HCT116 (cell line): ENCODE measurements around the gene GOLGA5. TPM values are rescaled to one million over a fixed set of nuclear protein-coding genes. Genes with fewer than 3 reads are reported as not detected.

Experiments used
- ATAC-seq: fragments of 200-7000 bp; cut with Tn5 transposase; 2 replicates; pipeline ENCODE4 v1.9.1; 2020; ENCODE audit warnings: mild to moderate bottlenecking, moderate library complexity
- BruUV-seq: library from RNA; stranded (reverse); fragments of 400-500 nt; replicated peaks from 2 replicates; lab custom pipeline; 2021; lab: Mats Ljungman, UMichigan
- CTCF ChIA-PET: fragments of 300-600 bp; sonication (Branson Sonifier 250); formaldehyde crosslinking; loops from one replicate; lab custom pipeline; 2021; ENCODE audit warnings: antibody characterized with exemption; lab: Charles Lee
- POLR2A ChIA-PET: fragments of 300-600, 350-600 bp; sonication (Branson Sonifier 250); formaldehyde crosslinking; loops from one replicate; lab custom pipeline; 2021; ENCODE audit warnings: antibody characterized with exemption; lab: Charles Lee
- RAD21 ChIA-PET, 2 experiments: fragments of 300-600 bp; sonication (Branson Sonifier 250); formaldehyde crosslinking; loops; one replicate each; lab custom pipeline; 2023; ENCODE audit warnings: low total read pairs in 2 of 2; ENCODE audit not compliant: uncharacterized antibody in 2 of 2, unreplicated experiment in 2 of 2, low non-redundant PET in 1 of 2; lab: Charles Lee
- DNase-seq: peaks from one replicate; pipeline ENCODE4 v3.0.0-alpha.2; 2010; ENCODE audit warnings: low read depth, low spot score
- H2AFZ ChIP-seq: fragments of 200-600 bp; shearing (Covaris generic), sonication (generic); 2 replicates; pipeline ENCODE4 v1.6.1; 2017; ENCODE audit warnings: low read depth, mixed run types, mixed read lengths, antibody characterized with exemption, low read length; ENCODE audit not compliant: poor library complexity, severe bottlenecking
- H3K27ac ChIP-seq: 2 replicates; pipeline ENCODE4 v1.5.1; 2012; ENCODE audit warnings: low read depth, low read length
- H3K27me3 ChIP-seq: fragments of 200-600 bp; sonication (generic); 2 replicates; pipeline ENCODE4 v1.6.1; 2016; ENCODE audit warnings: mixed run types, low read length, mixed read lengths; ENCODE audit not compliant: insufficient read depth
- H3K36me3 ChIP-seq, 2 experiments: fragments of 200-500 bp in 1 of 2; fragments of 200-600 bp in 1 of 2; sonication (Bioruptor generic) in 1 of 2; sonication (generic) in 1 of 2; 2 replicates each; pipeline versions ENCODE4 v1.5.1 to v1.6.1; 2014 to 2016; ENCODE audit warnings: low read length in 2 of 2, inconsistent platforms in 1 of 2, mixed read lengths in 1 of 2, mixed run types in 1 of 2; ENCODE audit not compliant: insufficient read depth in 2 of 2, control insufficient read depth in 1 of 2
- H3K4me1 ChIP-seq, 2 experiments: fragments of 200-600 bp in 1 of 2; sonication (generic) in 1 of 2; 2 replicates each; pipeline versions ENCODE4 v1.5.1 to v1.6.1; 2012 to 2017; ENCODE audit warnings: low read length in 2 of 2, inconsistent platforms in 1 of 2, mild to moderate bottlenecking in 1 of 2, mixed read lengths in 1 of 2, mixed run types in 1 of 2, moderate library complexity in 1 of 2; ENCODE audit not compliant: insufficient read depth in 2 of 2, control insufficient read depth in 1 of 2
- H3K4me2 ChIP-seq: fragments of 200-600 bp; sonication (generic); 2 replicates; pipeline ENCODE4 v1.6.1; 2017; ENCODE audit warnings: mixed run types, low read length, mixed read lengths
- H3K4me3 ChIP-seq, 2 experiments: fragments of 200-600 bp in 1 of 2; sonication (generic) in 1 of 2; replicated peaks in 1 of 2; 2 replicates each; pipeline ENCODE4 v1.5.1; 2011 to 2016; ENCODE audit warnings: low read length in 2 of 2, control low read depth in 1 of 2, low read depth in 1 of 2, mild to moderate bottlenecking in 1 of 2, mixed read lengths in 1 of 2, mixed run types in 1 of 2
- H3K79me2 ChIP-seq: fragments of 200-600 bp; sonication (generic); 2 replicates; pipeline ENCODE4 v1.6.1; 2017; ENCODE audit warnings: mild to moderate bottlenecking, mixed run types, low read length, moderate library complexity, mixed read lengths; ENCODE audit not compliant: insufficient read depth
- H3K9ac ChIP-seq: fragments of 200-600 bp; sonication (generic); 2 replicates; pipeline ENCODE4 v1.6.1; 2016; ENCODE audit warnings: low read length, mixed read lengths
- H3K9me2 ChIP-seq: fragments of 200-600 bp; sonication (generic), shearing (Covaris generic); 2 replicates; pipeline ENCODE4 v1.6.1; 2017; ENCODE audit warnings: mixed run types, mild to moderate bottlenecking, moderate library complexity; ENCODE audit not compliant: insufficient read depth
- H3K9me3 ChIP-seq, 2 experiments: fragments of 200-500 bp in 1 of 2; fragments of 200-600 bp in 1 of 2; sonication (Bioruptor generic) in 1 of 2; sonication (generic) in 1 of 2; 2 replicates each; pipeline ENCODE4 v1.6.1; 2014 to 2017; ENCODE audit warnings: low read length in 2 of 2, mixed read lengths in 2 of 2, inconsistent platforms in 1 of 2, low read depth in 1 of 2, mild to moderate bottlenecking in 1 of 2, mixed run types in 1 of 2, moderate library complexity in 1 of 2; ENCODE audit not compliant: control insufficient read depth in 1 of 2, insufficient read depth in 1 of 2
- H4K20me1 ChIP-seq: fragments of 200-600 bp; sonication (generic), shearing (Covaris generic); 2 replicates; pipeline ENCODE4 v1.6.1; 2017; ENCODE audit warnings: mixed run types, mild to moderate bottlenecking, moderate library complexity; ENCODE audit not compliant: insufficient read depth
- ATF3 ChIP-seq: IDR thresholded peaks from 2 replicates; pipeline ENCODE4 v1.6.1; 2012
- CEBPB ChIP-seq: IDR thresholded peaks from 2 replicates; pipeline ENCODE4 v1.6.1; 2012; ENCODE audit warnings: low read depth
- CTCF ChIP-seq, 3 experiments: fragments of 200-600 bp in 1 of 3; sonication (generic) in 1 of 3; IDR thresholded peaks in 2 of 3; conservative IDR thresholded peaks in 1 of 3; 2 replicates each; pipeline ENCODE4 v1.5.1; 2012 to 2017; ENCODE audit warnings: low read depth in 2 of 3, low read length in 2 of 3, antibody characterized with exemption in 1 of 3, borderline replicate concordance in 1 of 3, control low read depth in 1 of 3, mild to moderate bottlenecking in 1 of 3, mixed read lengths in 1 of 3, mixed run types in 1 of 3, moderate library complexity in 1 of 3; ENCODE audit not compliant: insufficient read depth in 1 of 3
- EGR1 ChIP-seq: IDR thresholded peaks from 2 replicates; pipeline ENCODE4 v1.6.1; 2012; ENCODE audit warnings: low read depth
- ELF1 ChIP-seq: IDR thresholded peaks from 2 replicates; pipeline ENCODE4 v1.6.1; 2012; ENCODE audit warnings: low read depth, borderline replicate concordance
- EZH2 ChIP-seq: fragments of 200-600 bp; sonication (generic); IDR thresholded peaks from 2 replicates; pipeline ENCODE4 v1.6.1; 2017; ENCODE audit warnings: antibody characterized with exemption, mixed run types
- EZH2phosphoT487 ChIP-seq: fragments of 200-600 bp; IDR thresholded peaks from 2 replicates; pipeline ENCODE4 v1.6.1; 2018; ENCODE audit warnings: antibody characterized with exemption, borderline replicate concordance
- FOSL1 ChIP-seq: IDR thresholded peaks from 2 replicates; pipeline ENCODE4 v1.6.1; 2012; ENCODE audit warnings: low read depth
- POLR2A ChIP-seq: IDR thresholded peaks from 2 replicates; pipeline ENCODE4 v1.7.0; 2011; ENCODE audit warnings: borderline replicate concordance; ENCODE audit not compliant: insufficient read depth, insufficient read length; ENCODE audit errors: extremely low read depth
- POLR2AphosphoS5 ChIP-seq: IDR thresholded peaks from 2 replicates; pipeline ENCODE4 v1.6.1; 2011; ENCODE audit warnings: mild to moderate bottlenecking, low read depth, low read length, moderate library complexity
- REST ChIP-seq: IDR thresholded peaks from 2 replicates; pipeline ENCODE4 v1.6.1; 2012; ENCODE audit warnings: low read depth
- SP1 ChIP-seq: IDR thresholded peaks from 2 replicates; pipeline ENCODE4 v1.6.1; 2012; ENCODE audit warnings: low read depth
- SRF ChIP-seq: IDR thresholded peaks from 2 replicates; pipeline ENCODE4 v1.6.1; 2012; ENCODE audit warnings: low read depth
- YY1 ChIP-seq: IDR thresholded peaks from 2 replicates; pipeline ENCODE4 v1.6.1; 2011; ENCODE audit warnings: low read length, low read depth, moderate library complexity, mild to moderate bottlenecking; ENCODE audit not compliant: insufficient replicate concordance; ENCODE audit errors: extremely low read depth
- ZFX ChIP-seq: fragments of 450-650 bp; IDR thresholded peaks from 2 replicates; pipeline ENCODE4 v1.6.1; 2017
- ZNF274 ChIP-seq: fragments of 200-500 bp; sonication (Bioruptor generic); IDR thresholded peaks from 2 replicates; pipeline ENCODE4 v1.6.1; 2014; ENCODE audit warnings: mild to moderate bottlenecking, low read depth, low read length, inconsistent platforms
- intact Hi-C: fragments of 100-400 bp; cut with micrococcal nuclease; formaldehyde crosslinking; loops from 2 replicates; pipeline ENCODE4 v1.10.0; 2022
- total RNA-seq: library from RNA; stranded (reverse); gene quantifications from one replicate; pipeline ENCODE4 v1.2.1, GENCODE V29; 2021; ENCODE audit not compliant: unreplicated experiment

Gene GOLGA5
- total RNA-seq, 1 experiment from 2014 or later = 24.4 TPM

GRCh38 chr14:92755495-92755894 is 38.6 kb upstream of the GOLGA5 start (continued):
- TF ChIP-seq REST (no peak), FOSL1 (no peak), ELF1 (no peak), ZNF274 (no peak), ZFX (no peak)
- TF ChIP-seq, all 23 proteins: peak for 0

GRCh38 chr14:92756446-92756845 is 37.7 kb upstream of the GOLGA5 start:
- no peak for DNase-seq
- intact Hi-C loops = no loop called here
- Histone ChIP-seq H3K4me3 (no peak overlapping the region), H3K79me2 (no peaks in the 10 kb centered on the region), H2AFZ (no peak overlapping the region), H3K27me3 (no peaks in the 10 kb centered on the region), H3K4me2 (no peak overlapping the region), H3K9ac (no peak overlapping the region), H3K4me1 (peaks cover 10 to 34% of the 10 kb centered on the region in 2 experiments), H3K27ac (no peak overlapping the region), H3K9me2 (no peaks in the 10 kb centered on the region), H3K36me3 (no peaks in the 10 kb centered on the region), H4K20me1 (no peaks in the 10 kb centered on the region), H3K9me3 (no peaks in the 10 kb centered on the region)
- BruUV-seq = no TSS peak
- ChIA-PET CTCF (no interaction called here), RAD21 (no interaction called here), POLR2A (no interaction called here)
- no peak for ATAC-seq
- TF ChIP-seq CTCF (IDR thresholded peaks at IDR 0.05 in 2 of 3, conservative IDR thresholded peaks at IDR 0.05 in 1 of 3; ENCODE audit: borderline replicate concordance in 1 of 3, insufficient read depth in 1 of 3, low read depth in 2 of 3, low read length in 2 of 3) = no peak
- no peak for TF ChIP-seq POLR2A
- TF ChIP-seq EZH2 = no peak
- no peak for TF ChIP-seq SP1
- TF ChIP-seq YY1 = no peak
- TF ChIP-seq ATF3 = no peak
- no peak for TF ChIP-seq EZH2phosphoT487
- no peak for TF ChIP-seq POLR2AphosphoS5
- no peak for TF ChIP-seq CEBPB
- TF ChIP-seq EGR1 = no peak
- no peak for TF ChIP-seq SRF
- TF ChIP-seq FOSL1 = no peak
